Measurements from ENCODE around the gene CALB2.

DNA sequence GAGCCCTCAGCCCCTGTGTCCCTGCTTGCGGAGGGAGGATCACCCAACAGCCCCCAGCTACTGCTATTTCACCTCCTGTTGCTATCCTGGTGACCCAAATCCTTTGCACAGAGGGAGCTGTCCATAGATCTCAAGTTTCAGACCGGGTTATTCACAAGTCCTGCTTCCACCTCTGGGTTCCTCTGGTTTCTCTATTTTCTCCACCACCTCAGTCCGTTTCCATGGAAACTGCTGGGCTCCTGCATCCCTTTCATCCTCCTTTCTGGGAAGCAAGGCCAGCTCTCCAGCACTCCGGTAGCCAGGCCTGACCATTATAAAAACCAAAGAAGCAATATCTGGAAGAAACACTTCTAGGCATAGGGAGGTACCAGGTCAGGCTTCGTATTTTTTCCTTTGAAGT is 4.8 kb upstream of the CALB2 start:
- no peak for TF ChIP-seq CTCF (IDR thresholded peaks at IDR 0.05; ENCODE audit: low read depth, low read length)
- no peak for TF ChIP-seq EZH2phosphoT487 (IDR thresholded peaks at IDR 0.05; ENCODE audit: low read depth)

Measured in OCI-LY3 (cell line).